GM19238 (cell line): ENCODE measurements around the gene TTC28.
"Not testable (repeated sequence)": the region's sequence is repeated elsewhere in the genome, so short reads cannot be mapped to it uniquely, and the experiment has no call there.

ENCODE experiments used
- DNase-seq: peaks from one replicate; pipeline ENCODE4 v3.0.0; 2011; ENCODE audit warnings: low spot score; ENCODE audit not compliant: insufficient read length

Gene TTC28

DNA sequence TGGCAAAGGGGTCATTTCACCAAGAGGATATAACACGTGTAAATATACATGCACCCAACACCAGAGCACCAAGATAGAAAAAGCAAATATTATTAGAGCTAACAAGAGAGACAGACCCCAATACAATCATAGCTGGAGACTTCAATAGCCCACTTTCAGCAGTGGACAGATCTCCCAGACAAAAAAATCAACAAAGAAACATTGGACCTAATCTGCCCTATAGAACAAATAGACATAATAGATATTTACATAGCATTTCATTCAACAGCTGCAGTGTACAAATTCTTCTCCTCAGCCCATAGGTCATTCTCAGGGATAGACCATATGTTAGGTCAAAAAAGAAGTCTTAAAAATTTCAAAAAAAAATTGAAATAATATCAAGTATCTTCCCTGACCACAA is 312.8 kb downstream of the TTC28 start:
- no peak for DNase-seq

DNA sequence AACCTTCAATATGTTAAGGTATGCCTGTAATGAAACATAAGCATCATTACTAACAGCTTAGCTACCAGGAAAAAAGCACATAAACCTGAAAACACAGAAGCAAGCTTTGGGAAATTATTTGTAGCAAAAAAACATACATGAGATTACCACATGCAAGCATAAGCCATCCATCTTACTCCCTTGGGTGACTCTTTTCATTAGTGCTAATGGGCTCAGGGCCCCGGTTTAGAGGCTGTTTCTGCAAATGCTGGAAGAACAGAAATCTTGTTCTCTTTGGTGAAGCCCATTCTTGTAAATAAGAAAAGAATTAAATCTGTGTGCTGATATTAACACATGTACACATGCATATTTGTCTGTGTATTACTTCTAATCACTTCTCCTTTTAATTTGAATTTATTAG is 314.3 kb downstream of the TTC28 start:
- no peak for DNase-seq

DNA sequence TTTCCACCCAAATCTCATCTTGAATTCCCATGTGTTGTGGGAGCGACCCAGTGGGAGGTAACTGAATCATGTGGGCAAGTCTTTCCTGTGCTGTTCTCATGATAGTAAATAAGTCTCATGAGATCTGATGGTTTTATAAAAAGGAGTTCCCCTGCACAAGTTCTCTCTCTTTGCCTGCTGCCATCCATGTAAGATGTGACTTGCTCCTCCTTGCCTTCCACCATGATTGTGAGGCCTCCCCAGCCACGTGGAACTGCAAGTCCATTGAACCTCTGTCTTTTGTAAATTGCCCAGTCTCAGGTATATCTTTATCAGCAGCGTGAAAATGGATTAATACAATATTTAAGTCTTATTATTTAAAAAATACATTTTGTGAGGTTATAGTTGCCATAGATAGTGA is 315.5 kb downstream of the TTC28 start:
- DNase-seq: not testable (repeated sequence)

GRCh38 chr22:28360939-28361338 is 318.7 kb downstream of the TTC28 start:
- DNase-seq: no peak

DNA sequence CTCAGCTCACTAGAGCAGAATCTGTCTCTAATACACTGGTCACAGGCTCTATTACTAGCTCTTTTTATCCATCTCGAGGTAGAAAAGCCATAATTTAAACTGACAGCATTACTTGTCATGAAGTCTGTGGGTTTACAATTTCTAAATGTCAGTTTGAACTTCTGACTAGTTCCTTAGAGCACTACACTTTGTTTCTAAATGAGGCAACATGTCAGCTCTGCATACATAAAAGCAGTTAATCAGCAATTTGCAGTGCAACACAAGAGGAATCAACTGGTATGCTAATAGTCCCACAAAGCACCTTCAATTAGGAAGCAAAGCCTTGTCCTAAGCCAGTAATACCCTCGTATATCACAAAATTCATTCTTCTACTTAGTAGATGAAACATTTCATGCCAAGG is 321.3 kb downstream of the TTC28 start:
- no peak for DNase-seq

- no peak for DNase-seq
Observed at GRCh38 chr22:28357193-28357592, 322.4 kb downstream of the TTC28 start.

- no peak for DNase-seq
Observed at GRCh38 chr22:28351476-28351875, 328.2 kb downstream of the TTC28 start.

- no peak for DNase-seq
Observed at GRCh38 chr22:28348613-28349609, 330.7 kb downstream of the TTC28 start.

DNA sequence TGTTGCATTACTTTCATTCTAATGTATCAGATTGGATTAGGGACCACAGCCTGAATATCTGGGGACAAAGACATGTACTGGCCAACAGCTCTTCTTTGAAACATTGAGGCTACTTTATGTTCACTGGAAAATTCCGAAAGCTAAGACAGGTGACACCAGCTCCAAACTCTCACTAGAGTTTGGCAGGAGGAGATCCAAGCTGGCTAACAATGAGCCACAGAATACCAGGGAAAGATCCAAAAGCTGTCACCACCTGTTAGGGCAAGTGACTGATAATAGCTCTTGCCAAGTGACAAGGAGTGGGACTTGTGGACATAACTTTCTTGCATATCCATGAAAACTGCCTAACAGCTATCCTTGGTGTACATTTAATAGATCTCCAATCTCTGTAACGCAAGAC is 333.3 kb downstream of the TTC28 start:
- DNase-seq: no peak

GRCh38 chr22:28344918-28345703 is 334.5 kb downstream of the TTC28 start:
- DNase-seq: no peak

- no peak for DNase-seq
Observed at GRCh38 chr22:28341001-28341400, 338.6 kb downstream of the TTC28 start.

GRCh38 chr22:28333088-28333487 is 346.6 kb downstream of the TTC28 start:
- no peak for DNase-seq

DNA sequence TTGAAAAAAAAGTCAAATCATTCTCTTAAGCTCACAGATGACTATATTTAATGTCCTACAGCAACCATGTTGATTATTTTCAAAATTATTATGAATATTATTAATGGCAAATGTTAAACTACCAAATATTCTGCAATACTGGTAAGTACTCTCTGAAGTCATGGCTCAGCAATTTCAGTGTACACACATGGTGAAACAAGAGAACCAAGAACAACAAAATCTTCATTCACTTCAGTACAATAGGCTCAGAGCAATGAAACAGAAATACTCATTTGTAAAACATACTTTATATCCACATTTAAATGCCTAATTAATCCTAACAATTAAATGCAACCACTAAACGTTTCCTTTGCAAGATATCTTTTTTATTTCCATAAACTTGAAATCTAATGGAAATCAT is 347.2 kb downstream of the TTC28 start:
- no peak for DNase-seq

GRCh38 chr22:28331695-28332094 is 347.9 kb downstream of the TTC28 start:
- DNase-seq: no peak

DNA sequence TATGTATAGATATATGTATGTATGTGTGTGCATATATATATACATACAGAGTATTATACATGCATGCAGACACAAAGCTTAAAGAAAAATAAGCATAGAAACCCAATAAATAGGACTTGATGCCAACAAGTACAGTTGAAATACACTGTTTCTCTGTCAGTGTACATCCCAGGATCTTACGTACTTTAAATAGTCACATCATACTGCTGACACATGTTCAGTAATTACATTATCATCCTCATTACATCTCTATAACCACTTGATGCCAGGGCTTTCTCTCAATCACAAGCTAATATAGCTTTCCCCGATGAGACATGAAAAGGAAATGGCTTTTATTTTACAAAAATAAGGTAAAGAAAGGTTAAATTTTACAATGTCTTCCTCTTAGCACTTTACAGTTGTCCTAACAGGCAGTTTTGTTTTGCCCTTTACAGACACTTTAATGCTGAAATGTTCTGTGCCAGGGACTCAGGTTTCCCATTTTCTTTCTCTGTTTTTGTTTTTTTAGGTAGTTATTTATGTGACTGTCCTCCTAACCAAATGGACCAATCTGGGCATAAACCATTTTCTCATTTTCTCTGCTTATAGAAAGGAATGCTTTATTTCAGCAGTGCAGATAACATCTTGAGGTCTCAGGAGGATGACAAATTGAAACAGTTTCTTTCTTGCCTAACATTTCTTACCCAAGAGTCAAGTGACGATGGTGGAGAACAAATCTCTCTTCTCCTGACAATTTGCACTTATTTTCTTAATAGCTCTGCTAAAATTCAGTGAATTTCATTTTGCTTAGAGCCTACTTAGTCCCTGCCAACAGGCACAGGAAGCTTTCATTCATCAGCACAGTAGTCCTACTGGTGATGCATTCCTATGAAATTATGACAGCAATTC is 350.2 kb downstream of the TTC28 start:
- DNase-seq: no peak

DNA sequence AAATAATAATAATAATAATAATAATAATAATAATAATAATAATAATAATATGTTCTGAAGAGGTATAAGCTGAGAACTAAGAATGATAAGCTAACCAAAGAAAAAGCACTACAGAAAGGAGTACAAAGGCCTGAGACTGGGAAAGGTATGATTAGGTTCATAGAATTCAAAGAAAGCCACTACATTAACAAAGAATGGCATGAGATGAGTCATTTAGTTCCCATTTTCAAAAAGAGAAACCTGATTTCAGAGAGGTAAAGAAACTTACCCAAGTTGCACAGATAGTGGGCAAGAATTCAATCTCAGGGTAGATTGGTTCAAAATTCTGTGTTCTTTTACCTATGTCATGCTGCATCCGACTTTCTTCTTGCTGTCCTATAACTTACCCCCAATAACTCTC is 350.9 kb downstream of the TTC28 start:
- DNase-seq: no peak

- no peak for DNase-seq
Observed at GRCh38 chr22:28316014-28316413, 363.6 kb downstream of the TTC28 start.

GRCh38 chr22:28314959-28315358 is 364.7 kb downstream of the TTC28 start:
- DNase-seq: no peak

DNA sequence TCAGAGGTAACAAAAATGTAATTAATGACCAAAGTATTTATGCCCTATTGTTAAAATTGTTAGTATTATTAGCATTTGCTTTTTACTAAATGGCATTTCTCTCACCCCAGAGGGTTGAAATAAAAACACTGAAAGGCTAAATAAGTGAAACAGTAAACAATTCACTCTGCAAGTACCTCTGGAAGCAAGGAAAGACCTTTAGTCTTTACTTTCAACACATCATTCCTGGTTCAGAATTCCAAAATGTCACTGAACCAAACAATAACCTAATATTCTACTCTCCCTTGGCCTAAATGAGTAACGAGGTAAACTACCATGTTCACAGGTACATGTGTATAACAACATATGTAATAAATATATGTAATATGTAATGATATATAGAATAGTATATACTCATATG is 369.3 kb downstream of the TTC28 start:
- DNase-seq: no peak

DNA sequence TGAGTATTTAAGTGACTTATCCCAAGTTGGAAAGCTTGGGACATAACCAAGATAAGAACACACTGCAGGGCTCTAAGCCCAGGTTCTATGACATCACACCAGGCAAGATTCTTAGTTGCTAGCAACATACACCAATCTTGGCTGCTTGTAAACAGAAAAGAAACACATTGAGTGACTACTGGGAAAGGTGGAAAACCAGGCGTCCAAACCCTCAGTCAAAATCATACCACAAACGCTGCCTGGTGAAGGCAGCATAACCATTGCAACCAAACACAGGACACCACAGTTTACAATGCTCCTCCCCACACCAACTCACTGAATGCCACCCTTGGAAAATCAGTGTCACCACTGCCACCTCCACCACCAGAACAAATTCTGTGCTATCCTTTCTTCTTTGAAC is 379.9 kb downstream of the TTC28 start:
- no peak for DNase-seq

GRCh38 chr22:28299309-28299708 is 380.3 kb downstream of the TTC28 start:
- DNase-seq: no peak
